Progenitor cell of endocrine pancreas (in vitro differentiated cells): ENCODE data around the gene DPM3. TPM values are rescaled to one million over a fixed set of nuclear protein-coding genes. Genes with fewer than 3 reads are reported as not detected.
A peak's percentile ranks its signal among the peaks of the same experiment; 100 is the strongest.

Source experiments
- DNase-seq: peaks from one replicate; pipeline ENCODE4 v3.0.0; 2021; ENCODE audit warnings: low spot score; ENCODE audit not compliant: unreplicated experiment
- H3K27ac Mint-ChIP-seq: 2 replicates; pipeline ENCODE4 v1.8.0; 2021; ENCODE audit warnings: mild to moderate bottlenecking, moderate library complexity, mixed read lengths
- H3K27me3 Mint-ChIP-seq: 2 replicates; pipeline ENCODE4 v1.8.0; 2021; ENCODE audit warnings: mixed read lengths
- H3K36me3 Mint-ChIP-seq: 2 replicates; pipeline ENCODE4 v1.8.0; 2022; ENCODE audit warnings: mixed read lengths; ENCODE audit not compliant: insufficient read depth
- H3K4me1 Mint-ChIP-seq: 2 replicates; pipeline ENCODE4 v1.8.0; 2021; ENCODE audit warnings: low read depth, mixed read lengths
- H3K4me3 Mint-ChIP-seq: 2 replicates; pipeline ENCODE4 v1.8.0; 2021; ENCODE audit warnings: low read depth, mild to moderate bottlenecking, moderate library complexity, mixed read lengths
- H3K9me3 Mint-ChIP-seq: 2 replicates; pipeline ENCODE4 v1.8.0; 2021; ENCODE audit warnings: low read depth, mixed read lengths
- CTCF ChIP-seq: fragments of 200-600 bp; sonication (generic); IDR thresholded peaks from one replicate; pipeline ENCODE4 v1.5.0; 2021; ENCODE audit warnings: antibody characterized with exemption, mild to moderate bottlenecking; ENCODE audit not compliant: unreplicated experiment
- total RNA-seq: library from RNA; stranded (reverse); gene quantifications from 2 replicates; pipeline ENCODE4 v1.2.1, GENCODE V29; 2021

Gene DPM3
- total RNA-seq, 1 donor from 2014 or later, result 49.3 TPM

- H3K4me3 Mint-ChIP-seq, result no peak overlapping the region
- DNase-seq, result no peak
- no peaks in the 10 kb centered on the region for H3K36me3 Mint-ChIP-seq
- no peaks in the 10 kb centered on the region for H3K9me3 Mint-ChIP-seq
- H3K4me1 Mint-ChIP-seq, result no peaks in the 10 kb centered on the region
- H3K27ac Mint-ChIP-seq, result no peak overlapping the region
- no peak for TF ChIP-seq CTCF
- peaks cover 22% of the 10 kb centered on the region for H3K27me3 Mint-ChIP-seq
These were observed 35.5 kb downstream of the DPM3 start for GRCh38 chr1:155104605-155105534.

- Mint-ChIP-seq H3K4me3 (no peak overlapping the region), H3K9me3 (no peaks in the 10 kb centered on the region), H3K36me3 (no peaks in the 10 kb centered on the region), H3K27ac (no peak overlapping the region), H3K4me1 (no peaks in the 10 kb centered on the region), H3K27me3 (peaks cover 18% of the 10 kb centered on the region)
- no peak for DNase-seq
- no peak for TF ChIP-seq CTCF
These were observed 37.0 kb downstream of the DPM3 start for GRCh38 chr1:155103325-155103724.

- no peak overlapping the region for H3K4me3 Mint-ChIP-seq
- DNase-seq, result no peak
- H3K36me3 Mint-ChIP-seq, result no peaks in the 10 kb centered on the region
- H3K9me3 Mint-ChIP-seq, result no peaks in the 10 kb centered on the region
- peaks cover 16% of the 10 kb centered on the region for H3K27me3 Mint-ChIP-seq
- H3K27ac Mint-ChIP-seq, result no peak overlapping the region
- no peak for TF ChIP-seq CTCF
- H3K4me1 Mint-ChIP-seq, result peaks cover 2% of the 10 kb centered on the region
These were observed 41.0 kb downstream of the DPM3 start for GRCh38 chr1:155099331-155099730.

- H3K4me1 Mint-ChIP-seq, result peaks cover 3% of the 10 kb centered on the region
- no peaks in the 10 kb centered on the region for H3K9me3 Mint-ChIP-seq
- DNase-seq, result no peak
- H3K36me3 Mint-ChIP-seq, result no peaks in the 10 kb centered on the region
- H3K27me3 Mint-ChIP-seq, result peaks cover 35% of the 10 kb centered on the region
- H3K4me3 Mint-ChIP-seq, result no peak overlapping the region
- TF ChIP-seq CTCF, result no peak
- H3K27ac Mint-ChIP-seq, result no peak overlapping the region
These were observed 45.7 kb downstream of the DPM3 start for GRCh38 chr1:155094622-155094948.

- peaks cover 35% of the 10 kb centered on the region for H3K27me3 Mint-ChIP-seq
- no peaks in the 10 kb centered on the region for H3K9me3 Mint-ChIP-seq
- peak; percentile 41 for TF ChIP-seq CTCF
- no peak overlapping the region for H3K4me3 Mint-ChIP-seq
- H3K4me1 Mint-ChIP-seq, result peaks cover 3% of the 10 kb centered on the region
- no peaks in the 10 kb centered on the region for H3K36me3 Mint-ChIP-seq
- no peak overlapping the region for H3K27ac Mint-ChIP-seq
- DNase-seq, result no peak
These were observed 46.3 kb downstream of the DPM3 start for GRCh38 chr1:155093911-155094621.
